Fibroblast of the aortic adventitia (primary cell): Measurements from ENCODE around the gene CENPP. TPM values are rescaled to one million over a fixed set of nuclear protein-coding genes. Genes with fewer than 3 reads are reported as not detected.

ENCODE experiments used
- DNase-seq: peaks from one replicate; pipeline ENCODE4 v3.0.0-alpha.2; 2010; ENCODE audit warnings: low read depth
- H3K4me3 ChIP-seq: 2 replicates; pipeline ENCODE4 v1.5.1; 2011; ENCODE audit warnings: low read depth, mild to moderate bottlenecking, control low read depth, low read length, moderate library complexity
- total RNA-seq: library from RNA; depleted of rRNA; stranded (reverse); fragments of >200 nt; gene quantifications from 2 replicates; pipeline ENCODE4 v1.2.3, GENCODE V29; 2012; ENCODE audit warnings: low replicate concordance
- TF ChIP-seq, protein P1 (sequence below): IDR thresholded peaks from 2 replicates; pipeline ENCODE4 v1.5.1; 2011; ENCODE audit warnings: mild to moderate bottlenecking, low read length, control low read depth, inconsistent platforms; ENCODE audit not compliant: insufficient read depth

The CENPP gene
- total RNA-seq, 1 donor = 19.3 TPM

DNA sequence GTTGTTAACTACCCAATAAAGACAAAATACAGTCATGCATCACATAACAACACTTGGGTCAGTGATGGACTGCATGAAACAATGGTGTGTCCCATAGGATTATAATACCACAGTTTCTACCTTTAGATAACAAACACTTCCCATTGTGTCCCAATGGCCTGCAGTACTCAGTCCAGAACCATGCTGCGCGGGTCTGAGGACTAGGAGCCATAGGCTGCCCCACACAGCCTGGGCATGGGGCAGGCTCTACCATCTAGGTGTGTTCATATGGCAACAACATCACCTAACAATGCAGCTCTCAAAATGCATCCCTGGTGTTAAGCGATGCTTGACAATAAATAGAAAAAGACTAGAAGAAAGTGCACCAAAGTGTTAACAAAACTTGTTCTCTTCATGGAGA, 337.4 kb downstream of the CENPP start:
- DNase-seq = no peak
- TF ChIP-seq, protein P1, sequence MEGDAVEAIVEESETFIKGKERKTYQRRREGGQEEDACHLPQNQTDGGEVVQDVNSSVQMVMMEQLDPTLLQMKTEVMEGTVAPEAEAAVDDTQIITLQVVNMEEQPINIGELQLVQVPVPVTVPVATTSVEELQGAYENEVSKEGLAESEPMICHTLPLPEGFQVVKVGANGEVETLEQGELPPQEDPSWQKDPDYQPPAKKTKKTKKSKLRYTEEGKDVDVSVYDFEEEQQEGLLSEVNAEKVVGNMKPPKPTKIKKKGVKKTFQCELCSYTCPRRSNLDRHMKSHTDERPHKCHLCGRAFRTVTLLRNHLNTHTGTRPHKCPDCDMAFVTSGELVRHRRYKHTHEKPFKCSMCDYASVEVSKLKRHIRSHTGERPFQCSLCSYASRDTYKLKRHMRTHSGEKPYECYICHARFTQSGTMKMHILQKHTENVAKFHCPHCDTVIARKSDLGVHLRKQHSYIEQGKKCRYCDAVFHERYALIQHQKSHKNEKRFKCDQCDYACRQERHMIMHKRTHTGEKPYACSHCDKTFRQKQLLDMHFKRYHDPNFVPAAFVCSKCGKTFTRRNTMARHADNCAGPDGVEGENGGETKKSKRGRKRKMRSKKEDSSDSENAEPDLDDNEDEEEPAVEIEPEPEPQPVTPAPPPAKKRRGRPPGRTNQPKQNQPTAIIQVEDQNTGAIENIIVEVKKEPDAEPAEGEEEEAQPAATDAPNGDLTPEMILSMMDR = no peak
- no peak overlapping the region for H3K4me3 ChIP-seq

DNA sequence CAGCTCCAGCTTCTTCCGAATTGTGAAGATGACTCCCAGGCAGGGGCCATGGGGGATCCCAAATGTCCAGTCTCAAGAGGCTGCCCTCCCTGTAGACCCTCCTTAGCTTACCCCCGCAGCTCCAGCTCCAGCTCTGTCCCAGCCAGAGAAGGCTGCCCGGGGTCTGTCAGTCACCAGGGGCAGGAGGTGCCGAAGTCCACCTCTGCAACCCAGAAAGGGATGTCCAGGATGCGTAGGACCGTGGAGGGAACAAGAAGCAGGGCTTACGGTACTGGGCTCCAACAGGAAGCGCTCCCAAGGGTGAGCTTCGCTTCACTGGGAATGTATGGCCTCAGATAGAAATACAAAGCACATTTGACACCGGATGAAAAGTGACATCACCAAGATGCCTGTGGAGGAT, 338.2 kb downstream of the CENPP start:
- TF ChIP-seq, protein P1 = no peak
- no peak for DNase-seq
- H3K4me3 ChIP-seq = no peak overlapping the region

DNA sequence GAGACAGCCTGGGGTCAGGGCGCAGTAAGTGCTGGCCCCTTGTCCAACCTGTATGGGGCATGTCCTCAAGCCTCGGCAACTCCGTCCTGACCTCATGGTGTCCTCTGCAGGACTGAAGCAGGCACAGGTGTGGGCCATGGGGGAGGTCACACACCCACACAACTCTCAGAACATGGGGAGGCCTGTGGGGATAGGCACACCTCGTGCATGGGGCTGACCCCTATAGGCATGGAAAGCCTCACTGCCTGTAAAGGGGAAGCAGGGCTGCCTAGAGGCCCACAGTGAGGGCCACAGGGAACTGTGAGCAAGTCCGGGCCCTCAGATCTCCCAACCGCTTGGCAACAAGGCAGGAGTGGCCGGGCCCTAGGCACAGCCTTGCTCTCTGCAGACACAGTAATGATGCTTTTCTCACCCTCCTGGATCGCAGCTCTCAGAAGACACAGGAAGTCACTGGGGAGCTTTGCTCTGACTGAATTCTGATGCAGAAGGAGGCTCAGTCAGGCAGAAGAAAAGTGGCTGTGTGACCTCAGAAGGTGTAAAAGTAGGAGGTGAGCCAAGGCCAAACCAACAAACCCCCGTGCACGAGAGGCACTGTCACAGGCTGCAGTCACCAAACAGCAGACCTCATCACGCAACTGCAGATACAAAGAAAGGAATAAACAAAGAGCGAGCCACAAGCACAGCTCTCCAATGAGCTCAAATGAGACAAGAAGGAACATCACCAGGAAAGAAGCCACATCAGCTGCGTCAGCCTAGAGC, 338.8 kb downstream of the CENPP start:
- no peak for DNase-seq
- H3K4me3 ChIP-seq = no peak overlapping the region
- TF ChIP-seq, protein P1 = no peak

DNA sequence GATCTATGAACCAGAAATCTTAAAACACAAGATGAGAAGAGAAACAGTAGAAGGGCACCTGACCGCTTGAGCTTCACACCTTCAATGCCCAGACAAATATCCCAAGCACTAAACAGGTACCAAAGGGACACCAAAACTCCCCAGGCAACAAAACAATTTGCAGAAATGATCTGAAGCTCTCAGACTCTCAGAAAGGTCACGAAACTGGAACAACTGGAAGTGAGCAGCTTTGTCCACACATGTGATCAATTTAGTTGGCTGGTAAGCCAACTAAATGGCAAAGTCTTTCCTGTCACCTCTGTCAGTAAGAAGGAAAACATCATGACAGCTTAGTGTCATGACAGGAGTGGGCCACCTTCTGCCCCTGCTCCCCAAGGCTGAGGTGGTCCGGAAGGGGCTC, 340.1 kb downstream of the CENPP start:
- TF ChIP-seq, protein P1 = no peak
- H3K4me3 ChIP-seq = no peak overlapping the region
- no peak for DNase-seq

DNA sequence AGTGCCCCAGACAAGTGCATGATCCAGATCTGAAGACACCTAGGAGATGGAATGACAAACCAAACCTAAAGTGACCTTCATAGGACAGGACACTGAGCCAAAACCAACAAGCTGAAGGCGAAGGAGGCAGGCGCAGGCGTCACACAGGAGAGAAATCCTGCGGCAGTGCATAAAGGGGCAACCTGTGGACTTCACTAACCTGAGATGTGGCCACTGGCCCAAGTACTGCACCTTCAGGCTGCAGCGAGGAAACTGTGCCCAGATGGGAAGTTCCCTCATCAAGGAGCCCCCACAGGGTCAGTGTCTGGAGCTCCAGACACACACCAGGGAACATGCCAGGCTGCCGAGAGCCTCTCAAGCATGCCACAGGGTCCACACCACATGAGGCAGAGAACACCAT, 340.5 kb downstream of the CENPP start:
- no peak overlapping the region for H3K4me3 ChIP-seq
- TF ChIP-seq, protein P1 = no peak
- DNase-seq = no peak

DNA sequence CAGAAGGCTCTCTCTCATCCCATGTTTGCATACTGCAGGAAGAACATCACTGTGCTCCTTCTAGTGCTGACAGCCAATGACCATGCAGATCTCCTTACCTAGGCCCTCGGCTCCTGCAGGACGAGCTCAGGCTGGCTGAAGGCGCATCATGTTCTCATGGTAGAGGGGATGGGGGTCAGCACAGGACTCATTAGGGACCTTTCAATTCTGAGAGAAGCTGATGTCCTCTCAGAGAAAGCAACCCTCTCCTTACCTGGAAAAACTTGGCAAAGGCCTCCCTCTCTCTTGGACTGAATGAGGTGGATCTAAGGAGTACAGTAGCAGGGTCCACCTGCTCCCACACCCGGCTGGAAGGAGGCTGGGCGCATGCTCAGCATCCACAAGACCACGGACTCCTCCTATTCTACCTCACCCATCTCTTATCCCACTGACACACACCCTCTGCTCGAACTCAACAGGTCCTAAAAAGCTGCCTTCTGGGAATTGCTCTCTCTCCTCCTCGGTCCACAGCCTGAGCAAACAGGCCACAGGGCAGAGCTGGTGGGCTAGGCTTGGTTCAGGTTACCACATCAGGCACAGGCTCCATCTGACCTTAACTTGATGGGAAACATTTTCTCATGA, 341.3 kb downstream of the CENPP start:
- DNase-seq = no peak
- TF ChIP-seq, protein P1 = no peak
- no peak overlapping the region for H3K4me3 ChIP-seq
